Erythroblast (primary cell): ENCODE results near the gene SAP30BP.

ENCODE experiments used
- DNase-seq, 2 experiments: peaks; one replicate each; lab custom pipeline; 2025; lab: John Stamatoyannopoulos, UW
- GATA1 ChIP-seq: IDR thresholded peaks from 2 replicates; pipeline ENCODE4 v1.6.1; 2011; ENCODE audit warnings: low read depth, mild to moderate bottlenecking, control low read depth, low read length, moderate library complexity
- POLR2A ChIP-seq: IDR thresholded peaks from 2 replicates; pipeline ENCODE4 v1.6.1; 2011; ENCODE audit warnings: mild to moderate bottlenecking, low read length

Gene SAP30BP

DNA sequence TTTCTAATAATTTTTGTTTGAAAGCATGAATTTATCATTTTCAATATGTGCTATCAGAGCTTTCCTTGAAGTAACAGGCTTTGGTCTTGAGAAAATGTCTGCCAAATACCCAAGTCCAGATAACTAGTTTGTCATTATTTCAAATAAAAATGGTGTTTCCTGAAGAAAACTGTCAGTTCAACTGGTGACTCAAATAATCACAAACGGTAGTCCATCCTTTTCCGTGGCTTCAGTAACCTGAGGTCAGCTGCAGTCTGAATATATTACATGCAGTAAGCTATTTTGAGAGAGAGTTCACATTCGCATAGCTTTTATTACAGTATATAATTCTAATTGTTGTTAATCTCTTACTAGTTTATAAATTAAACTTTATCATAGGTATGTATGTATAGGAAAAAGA is 9.3 kb downstream of the SAP30BP start:
- no peak for DNase-seq
- TF ChIP-seq GATA1 (no peak), POLR2A (no peak)

DNA sequence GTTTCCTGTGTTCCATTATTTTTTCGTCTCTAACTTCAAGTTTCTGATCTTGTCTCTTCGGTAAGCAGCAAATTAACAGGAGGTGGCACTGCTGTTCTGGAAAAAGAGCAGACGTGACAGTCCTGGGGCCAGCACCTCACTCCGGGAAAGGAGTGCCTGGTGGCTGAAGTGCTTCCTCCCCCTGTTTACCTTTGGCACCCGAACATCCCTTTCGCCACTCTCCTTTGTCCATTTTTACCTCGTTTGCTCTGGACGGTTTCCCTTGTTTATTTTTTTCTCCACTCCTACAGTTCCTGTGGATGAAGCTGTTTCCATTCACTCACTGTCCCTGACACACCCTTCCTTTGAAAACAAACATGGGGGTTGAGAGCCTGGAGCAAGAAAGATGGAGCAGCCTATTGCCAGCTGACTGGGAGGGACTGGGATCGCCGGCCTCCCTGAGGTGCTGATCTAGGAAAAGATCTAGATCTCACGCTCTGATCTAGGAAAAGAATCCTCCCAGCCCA is 12.6 kb downstream of the SAP30BP start:
- no peak for DNase-seq

DNA sequence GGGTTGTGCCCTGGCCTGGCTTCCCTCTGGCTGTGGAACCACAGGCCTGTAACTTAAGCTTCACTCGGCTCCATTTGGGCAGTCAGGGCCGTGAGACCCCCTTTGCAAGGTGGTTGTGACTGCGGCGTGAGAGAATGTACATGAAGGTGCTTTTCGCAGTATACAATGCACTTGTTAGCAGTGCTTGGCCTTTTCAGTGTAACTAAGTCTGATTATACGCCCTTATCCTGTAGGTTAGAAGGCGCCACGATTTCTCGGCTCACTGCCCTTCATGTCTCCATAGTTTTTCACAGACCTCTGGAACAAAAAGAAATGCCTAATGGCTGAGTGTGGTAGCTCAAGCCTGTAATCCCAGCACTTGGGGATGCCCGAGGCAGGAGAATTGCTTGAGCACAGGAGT is 13.3 kb downstream of the SAP30BP start:
- DNase-seq: no peak
- TF ChIP-seq GATA1 (no peak), POLR2A (no peak)

More for the DNA sequence above, 12.6 kb downstream of the SAP30BP start:
- no peak for TF ChIP-seq POLR2A
- no peak for TF ChIP-seq GATA1

DNA sequence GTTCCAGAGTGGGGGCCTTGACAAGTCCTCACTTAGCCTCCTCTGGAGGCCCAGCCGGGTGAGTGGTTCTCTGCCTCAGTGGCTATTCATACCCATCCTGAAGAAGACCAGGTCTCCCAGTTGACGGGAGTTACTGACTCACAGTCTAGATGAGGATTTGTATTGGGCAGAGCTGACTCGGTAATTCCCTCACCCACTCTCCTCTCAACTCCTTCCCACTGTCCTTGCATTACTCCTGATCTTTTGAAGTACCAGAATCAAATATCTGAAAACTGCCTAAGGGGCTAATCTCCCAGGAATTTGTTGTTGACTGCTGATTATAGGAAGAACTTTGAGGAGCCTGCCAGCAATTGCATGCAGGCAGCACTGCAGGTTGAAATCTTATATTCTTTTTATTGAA is 14.2 kb downstream of the SAP30BP start:
- TF ChIP-seq GATA1: no peak
- TF ChIP-seq POLR2A: no peak
- no peak for DNase-seq

DNA sequence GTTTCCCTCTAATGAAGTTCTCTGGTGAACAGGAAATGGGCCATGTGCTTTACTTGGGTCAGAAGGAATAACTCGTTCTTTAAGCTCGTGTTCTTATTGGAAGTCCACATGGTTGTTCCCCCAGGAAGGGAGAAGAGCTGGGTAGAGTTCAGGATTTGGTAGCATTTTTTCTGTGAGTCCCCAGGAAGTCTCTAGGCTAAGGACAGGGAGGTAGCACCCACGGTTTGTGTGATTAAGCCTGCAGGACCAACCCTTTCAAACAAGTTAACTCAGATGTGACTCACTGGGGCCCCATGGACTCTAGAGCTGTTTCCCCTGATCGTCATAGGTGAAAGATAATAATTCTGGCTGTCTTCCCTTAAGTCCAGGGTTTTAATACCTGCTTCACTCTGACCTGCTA is 16.4 kb downstream of the SAP30BP start:
- TF ChIP-seq GATA1: no peak
- TF ChIP-seq POLR2A: no peak
- DNase-seq: peak; percentile 29 to 72

DNA sequence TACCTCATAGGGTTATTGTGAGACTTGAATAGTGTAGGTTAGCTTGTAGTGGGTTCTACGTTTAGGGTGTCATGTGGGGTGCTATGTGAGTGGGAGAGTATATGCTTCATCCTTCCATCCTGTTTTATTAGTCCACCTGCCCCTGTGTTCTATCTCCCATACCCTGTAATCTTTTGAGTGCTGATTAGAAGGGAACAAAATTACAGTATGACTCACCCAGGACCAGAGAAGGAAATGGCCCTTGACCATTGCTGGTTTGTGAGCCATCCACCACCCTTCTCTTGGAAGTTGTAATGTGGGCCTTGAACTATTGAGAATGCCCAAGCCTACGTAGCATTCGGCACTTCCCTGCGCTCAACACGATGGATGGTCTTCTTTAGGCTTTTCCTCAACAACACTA is 17.1 kb downstream of the SAP30BP start:
- no peak for DNase-seq
- TF ChIP-seq POLR2A (no peak), GATA1 (no peak)

DNA sequence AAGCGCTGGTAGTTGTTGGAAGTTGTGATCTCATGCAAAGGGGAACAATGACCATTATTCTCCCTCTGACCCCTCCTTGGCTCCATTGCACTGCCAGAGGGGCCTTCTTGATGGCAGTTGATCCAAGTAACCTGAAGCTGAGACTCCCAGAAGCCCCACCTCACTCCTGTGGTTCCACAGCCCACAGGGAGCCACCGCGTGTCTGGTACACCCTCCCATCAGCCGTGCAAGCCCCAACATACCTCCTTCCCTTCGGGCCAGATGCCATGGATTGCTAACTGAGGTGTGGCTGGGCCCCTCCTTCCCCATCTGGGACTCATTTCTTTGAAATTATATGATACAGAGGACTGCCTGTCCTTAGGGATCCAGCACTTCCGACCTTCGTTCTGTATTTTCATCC is 17.8 kb downstream of the SAP30BP start:
- no peak for DNase-seq

DNA sequence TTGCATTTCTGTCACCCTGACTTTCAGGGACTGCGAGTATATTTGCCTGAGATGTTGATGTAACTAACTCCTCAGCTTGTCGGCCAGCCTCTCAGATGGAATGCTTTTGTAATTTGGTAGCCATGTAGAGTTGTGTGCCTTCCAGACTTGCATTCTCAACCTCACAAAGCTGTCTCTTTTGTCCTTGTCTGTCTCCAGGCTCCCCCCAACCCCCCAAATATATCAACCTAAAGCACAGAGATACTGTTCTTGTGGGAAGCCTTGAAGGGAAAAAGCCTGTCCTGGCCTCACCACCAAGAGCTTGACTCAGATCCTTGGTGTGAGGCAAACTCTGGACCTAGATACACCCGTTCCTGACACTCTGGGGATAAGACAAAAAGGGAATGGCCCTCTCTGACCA is 18.4 kb downstream of the SAP30BP start:
- no peak for DNase-seq
- TF ChIP-seq POLR2A (no peak), GATA1 (no peak)

More for the DNA sequence above, 17.8 kb downstream of the SAP30BP start:
- TF ChIP-seq GATA1: no peak
- TF ChIP-seq POLR2A: no peak

DNA sequence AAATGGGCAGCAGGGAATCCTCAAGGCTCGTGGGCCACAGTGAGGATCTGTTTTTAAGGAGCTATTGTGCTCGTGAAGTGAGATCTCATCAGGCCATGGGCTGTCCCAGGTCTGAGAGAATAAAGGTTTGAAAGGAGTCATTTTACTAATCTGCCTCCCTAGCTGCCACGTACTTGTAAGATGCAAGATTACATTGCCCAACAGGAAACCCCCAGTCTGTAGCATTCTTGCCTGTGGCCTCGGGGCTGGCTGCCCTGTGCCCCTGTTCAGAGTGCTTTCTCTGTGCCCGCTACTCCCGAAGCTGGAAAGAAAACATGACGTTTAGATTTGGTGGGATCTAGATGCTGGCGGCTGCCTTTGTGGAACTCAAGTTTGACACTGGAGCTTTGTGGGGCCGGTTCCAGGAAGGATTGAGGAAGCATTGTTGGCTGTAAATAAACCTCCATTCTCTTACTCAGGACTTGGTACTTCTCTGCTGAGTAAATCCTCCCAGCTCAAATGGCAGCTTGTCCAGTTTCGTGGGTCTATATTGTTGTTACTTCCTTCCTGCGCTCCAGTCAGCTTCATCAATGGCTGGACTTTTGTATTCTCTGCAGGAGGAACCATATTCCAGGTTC is 21.2 kb downstream of the SAP30BP start:
- TF ChIP-seq GATA1: no peak
- no peak for TF ChIP-seq POLR2A
- DNase-seq: no peak

DNA sequence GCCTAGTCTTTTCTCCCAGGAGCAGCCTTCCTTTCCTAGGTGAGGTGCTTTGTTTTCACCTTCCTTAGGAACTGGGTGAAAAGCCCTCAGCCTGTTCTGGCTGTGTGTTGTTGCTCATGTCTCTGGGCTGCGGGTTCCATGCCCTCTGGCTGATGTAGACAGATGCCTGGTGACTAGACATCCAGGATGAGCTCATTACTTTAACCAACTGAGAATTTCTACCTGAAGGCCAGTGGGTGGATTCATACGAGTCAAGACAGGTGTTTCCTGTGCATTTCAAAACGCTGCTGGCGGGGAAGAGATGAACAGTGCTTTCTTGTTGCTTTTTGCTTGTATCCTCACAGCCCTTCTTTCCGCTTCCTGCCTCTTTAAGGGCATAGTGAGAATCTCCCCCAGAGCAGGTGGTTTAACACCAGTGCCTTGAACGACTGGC is 22.3 kb downstream of the SAP30BP start:
- no peak for TF ChIP-seq GATA1

DNA sequence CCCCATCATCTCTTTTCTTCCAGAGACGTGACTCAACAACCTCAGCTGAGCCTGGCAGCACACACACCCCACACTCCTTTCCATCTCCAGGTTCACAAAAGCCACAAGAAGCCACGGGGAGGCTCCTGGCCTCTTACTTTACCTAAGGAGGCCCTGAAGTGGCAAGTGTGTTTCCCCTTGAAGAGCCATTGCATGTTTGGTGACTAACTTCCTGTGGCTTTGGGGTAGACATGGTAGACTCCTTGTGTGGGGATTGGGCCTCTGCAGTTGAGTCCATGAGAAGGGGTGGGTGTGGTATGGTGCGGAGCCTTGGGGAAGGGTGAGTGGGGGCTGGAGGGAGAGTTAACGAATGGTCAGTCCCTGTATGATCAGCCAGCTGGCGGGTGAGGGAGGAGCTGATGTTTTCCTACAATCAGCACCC is 24.2 kb downstream of the SAP30BP start:
- TF ChIP-seq GATA1 (no peak), POLR2A (no peak)
- no peak for DNase-seq

More for the DNA sequence above, 22.3 kb downstream of the SAP30BP start:
- DNase-seq: no peak

DNA sequence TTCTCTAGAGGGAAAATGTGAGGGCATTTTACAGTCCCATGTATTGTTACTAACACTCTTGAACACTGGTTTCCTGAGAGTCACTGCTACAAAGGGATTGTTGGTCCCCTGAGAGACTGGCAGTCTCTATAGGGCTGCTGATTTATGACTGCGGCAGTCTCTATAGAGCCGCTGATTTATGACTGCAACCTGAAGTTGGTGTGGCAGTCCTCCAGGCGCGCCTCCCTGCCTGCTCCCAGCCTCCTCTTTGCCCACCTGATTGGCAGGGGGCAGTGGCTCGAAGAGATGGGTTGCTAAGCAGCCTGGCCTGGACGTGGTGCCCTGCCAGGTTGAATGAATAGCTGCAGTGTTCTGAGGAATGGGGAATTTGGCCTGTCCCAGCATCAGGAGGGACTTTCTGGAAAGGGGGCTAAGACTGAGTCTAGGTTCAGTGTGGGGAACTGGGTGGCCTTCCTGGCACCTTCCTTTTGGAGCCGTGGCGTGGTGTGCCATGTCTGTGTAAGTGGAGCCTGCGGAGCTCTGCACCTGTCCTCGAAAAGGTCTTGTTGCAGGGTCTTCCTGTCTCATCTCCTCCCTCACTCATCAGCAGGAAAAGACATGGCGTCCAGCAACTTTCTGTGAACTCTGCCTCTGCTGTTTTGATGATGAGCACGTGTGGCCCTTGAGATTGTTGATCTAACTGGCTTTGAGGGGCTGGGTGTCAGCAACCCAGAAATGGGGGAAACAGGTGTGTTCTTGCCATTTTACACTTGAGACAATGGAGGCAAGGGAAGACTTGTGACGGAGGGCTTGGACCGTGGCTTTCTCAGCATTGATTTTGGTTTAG is 24.9 kb downstream of the SAP30BP start:
- TF ChIP-seq POLR2A (no peak), GATA1 (no peak)

DNA sequence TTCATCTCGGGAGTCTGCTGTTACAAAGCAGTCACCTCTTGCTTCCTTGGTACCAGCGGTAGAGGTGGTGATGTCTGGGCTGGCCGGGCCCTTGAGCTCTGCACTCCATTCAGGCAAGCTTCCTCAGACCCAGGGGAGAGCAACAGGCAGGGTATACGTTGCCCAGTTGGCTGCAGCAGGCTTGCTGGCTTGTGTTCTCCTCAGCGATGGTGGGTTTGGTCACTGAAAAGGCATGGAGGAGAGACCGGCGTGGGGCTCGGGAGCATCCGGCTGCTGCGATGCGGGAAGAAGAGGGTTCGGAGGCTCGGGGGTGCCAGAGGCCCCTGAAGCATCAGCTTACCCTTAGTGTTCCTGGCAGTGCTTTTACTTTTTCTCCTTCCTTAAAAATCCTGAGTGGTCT is 25.8 kb downstream of the SAP30BP start:
- TF ChIP-seq POLR2A: no peak
- TF ChIP-seq GATA1: no peak
- no peak for DNase-seq

More for the DNA sequence above, 24.9 kb downstream of the SAP30BP start:
- no peak for DNase-seq
